ENCODE data around the gene CDKN1B. TPM values are rescaled to one million over a fixed set of nuclear protein-coding genes. Genes with fewer than 3 reads are reported as not detected.

The CDKN1B gene
- total RNA-seq, 4 donors from 2014 or later = 43.6 to 76.4 (median 56.6) TPM

GRCh38 chr12:12725086-12725955 lies 8.2 kb downstream of the CDKN1B start:
- peak; percentile 85 to 91 for TF ChIP-seq POLR2A (IDR thresholded peaks at IDR 0.05)
- peak in 2 of 5 experiments; percentile 9 to 39 for TF ChIP-seq CTCF (IDR thresholded peaks at IDR 0.05 in 4 of 5, conservative IDR thresholded peaks at IDR 0.05 in 1 of 5)
- peak overlapping the region; percentile 96 to 99 (median 98) for H3K27ac ChIP-seq
- H3K4me3 ChIP-seq = peak overlapping the region; percentile 66 to 88 (median 80)
- H3K36me3 ChIP-seq = peaks cover 0 to 2% of the 10 kb centered on the region in 2 donors
- H3K27me3 ChIP-seq = no peaks in the 10 kb centered on the region
- peaks cover 32 to 33% of the 10 kb centered on the region in 2 donors for H3K4me1 ChIP-seq
- peak; percentile 89 to 95 for DNase-seq
- H3K9me3 ChIP-seq = no peaks in the 10 kb centered on the region
- intact Hi-C loops (cut with DNase I; ENCODE audit: low total_unique reads) (loop anchor here (1.0 to 5.0 kb wide), 3 partner anchors 8 to 348 kb away; partner anchors contain the start of genes CDKN1B and DUSP16), in situ Hi-C loops (cut with MboI; ENCODE audit: low sequenced_read_pairs in 4 of 4) (no loop called here)
- ATAC-seq = peak; percentile 90 to 91

- DNase-seq (no peak), ATAC-seq (no peak)
These were observed 8.9 kb downstream of the CDKN1B start for GRCh38 chr12:12725956-12726554.

GRCh38 chr12:12726555-12727093 lies 9.5 kb downstream of the CDKN1B start:
- Histone ChIP-seq H3K36me3 (no peaks in the 10 kb centered on the region), H3K4me3 (peak overlapping the region; percentile 66 to 88 (median 80)), H3K9me3 (no peaks in the 10 kb centered on the region), H3K4me1 (peaks cover 19 to 22% of the 10 kb centered on the region in 2 donors), H3K27me3 (no peaks in the 10 kb centered on the region), H3K27ac (peak overlapping the region; percentile 96 to 99 (median 98))
- DNase-seq (no peak), ATAC-seq (no peak)
- in situ Hi-C loops (cut with MboI; ENCODE audit: low sequenced_read_pairs in 4 of 4) = no loop called here
- TF ChIP-seq CTCF (IDR thresholded peaks at IDR 0.05 in 4 of 5, conservative IDR thresholded peaks at IDR 0.05 in 1 of 5) (no peak), POLR2A (IDR thresholded peaks at IDR 0.05) (no peak)
- intact Hi-C loops (cut with DNase I; ENCODE audit: low total_unique reads) = loop anchor here (2.0 to 5.0 kb wide), 2 partner anchors 274 to 349 kb away; partner anchors contain the start of gene HEBP1

More at GRCh38 chr12:12725956-12726554, 8.9 kb downstream of the CDKN1B start:
- Histone ChIP-seq H3K27ac (peak overlapping the region; percentile 96 to 99 (median 98)), H3K9me3 (no peaks in the 10 kb centered on the region), H3K4me3 (peak overlapping the region; percentile 66 to 88 (median 80)), H3K36me3 (no peaks in the 10 kb centered on the region), H3K4me1 (peaks cover 25% of the 10 kb centered on the region in 2 donors), H3K27me3 (no peaks in the 10 kb centered on the region)
- no peak for TF ChIP-seq CTCF (IDR thresholded peaks at IDR 0.05 in 4 of 5, conservative IDR thresholded peaks at IDR 0.05 in 1 of 5)
- peak in 1 of 2 donors; percentile 59 for TF ChIP-seq POLR2A (IDR thresholded peaks at IDR 0.05)
- intact Hi-C loops (cut with DNase I; ENCODE audit: low total_unique reads) = loop anchor here (1.0 to 5.0 kb wide), 4 partner anchors 9 to 349 kb away; partner anchors contain the start of genes CDKN1B, DUSP16 and HEBP1
- in situ Hi-C loops (cut with MboI; ENCODE audit: low sequenced_read_pairs in 4 of 4) = no loop called here

GRCh38 chr12:12731178-12731577 lies 14.0 kb downstream of the CDKN1B start:
- Histone ChIP-seq H3K36me3 (no peaks in the 10 kb centered on the region), H3K9me3 (no peaks in the 10 kb centered on the region), H3K27me3 (no peaks in the 10 kb centered on the region), H3K27ac (no peak overlapping the region), H3K4me1 (peaks cover 0 to 8% of the 10 kb centered on the region in 2 donors), H3K4me3 (no peak overlapping the region)
- no peak for TF ChIP-seq CTCF (IDR thresholded peaks at IDR 0.05 in 4 of 5, conservative IDR thresholded peaks at IDR 0.05 in 1 of 5)
- no peak for TF ChIP-seq POLR2A (IDR thresholded peaks at IDR 0.05)
- in situ Hi-C loops (cut with MboI; ENCODE audit: low sequenced_read_pairs in 4 of 4) (no loop called here), intact Hi-C loops (cut with DNase I; ENCODE audit: low total_unique reads) (no loop called here)
- DNase-seq = no peak
- no peak for ATAC-seq
